ENCODE data around the gene RXFP2.

Gene RXFP2

DNA sequence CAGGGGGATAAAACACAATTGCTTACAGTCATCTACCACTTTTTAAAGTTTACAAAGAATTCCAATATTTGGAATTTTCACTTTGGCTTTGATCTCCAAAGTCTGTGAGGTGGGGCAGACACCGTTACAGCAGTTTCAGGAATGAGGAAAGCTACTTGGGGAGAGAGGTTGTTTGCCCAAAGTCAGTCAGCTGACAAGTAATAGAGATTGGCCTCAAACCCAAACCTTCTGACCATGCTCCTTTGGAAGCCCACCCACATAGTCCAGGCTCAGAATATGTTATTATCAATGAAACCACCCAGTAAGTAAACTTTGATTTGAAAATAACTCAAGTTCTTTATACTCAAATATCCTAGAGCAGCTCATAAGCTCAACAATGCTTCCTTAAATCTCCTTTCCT lies 29.0 kb downstream of the RXFP2 start:
- H3K27me3 ChIP-seq (ENCODE audit: insufficient read depth, poor library complexity, severe bottlenecking), result peaks cover 3% of the 10 kb centered on the region
- DNase-seq (ENCODE audit: low read depth in 1 of 2, low spot score in 1 of 2), result no peak
- H3K27ac ChIP-seq (replicated peaks), result no peak overlapping the region
- no peak overlapping the region for H3K4me3 ChIP-seq (replicated peaks; ENCODE audit: insufficient read depth, low read length)
- TF ChIP-seq, protein P1, sequence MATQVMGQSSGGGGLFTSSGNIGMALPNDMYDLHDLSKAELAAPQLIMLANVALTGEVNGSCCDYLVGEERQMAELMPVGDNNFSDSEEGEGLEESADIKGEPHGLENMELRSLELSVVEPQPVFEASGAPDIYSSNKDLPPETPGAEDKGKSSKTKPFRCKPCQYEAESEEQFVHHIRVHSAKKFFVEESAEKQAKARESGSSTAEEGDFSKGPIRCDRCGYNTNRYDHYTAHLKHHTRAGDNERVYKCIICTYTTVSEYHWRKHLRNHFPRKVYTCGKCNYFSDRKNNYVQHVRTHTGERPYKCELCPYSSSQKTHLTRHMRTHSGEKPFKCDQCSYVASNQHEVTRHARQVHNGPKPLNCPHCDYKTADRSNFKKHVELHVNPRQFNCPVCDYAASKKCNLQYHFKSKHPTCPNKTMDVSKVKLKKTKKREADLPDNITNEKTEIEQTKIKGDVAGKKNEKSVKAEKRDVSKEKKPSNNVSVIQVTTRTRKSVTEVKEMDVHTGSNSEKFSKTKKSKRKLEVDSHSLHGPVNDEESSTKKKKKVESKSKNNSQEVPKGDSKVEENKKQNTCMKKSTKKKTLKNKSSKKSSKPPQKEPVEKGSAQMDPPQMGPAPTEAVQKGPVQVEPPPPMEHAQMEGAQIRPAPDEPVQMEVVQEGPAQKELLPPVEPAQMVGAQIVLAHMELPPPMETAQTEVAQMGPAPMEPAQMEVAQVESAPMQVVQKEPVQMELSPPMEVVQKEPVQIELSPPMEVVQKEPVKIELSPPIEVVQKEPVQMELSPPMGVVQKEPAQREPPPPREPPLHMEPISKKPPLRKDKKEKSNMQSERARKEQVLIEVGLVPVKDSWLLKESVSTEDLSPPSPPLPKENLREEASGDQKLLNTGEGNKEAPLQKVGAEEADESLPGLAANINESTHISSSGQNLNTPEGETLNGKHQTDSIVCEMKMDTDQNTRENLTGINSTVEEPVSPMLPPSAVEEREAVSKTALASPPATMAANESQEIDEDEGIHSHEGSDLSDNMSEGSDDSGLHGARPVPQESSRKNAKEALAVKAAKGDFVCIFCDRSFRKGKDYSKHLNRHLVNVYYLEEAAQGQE (IDR thresholded peaks at IDR 0.05; ENCODE audit: insufficient replicate concordance, low read depth), result no peak
- TF ChIP-seq SPI1 (IDR thresholded peaks at IDR 0.05; ENCODE audit: borderline replicate concordance, low read depth) (no peak), GABPA (IDR thresholded peaks at IDR 0.05; ENCODE audit: low read depth) (no peak), POLR2AphosphoS5 (IDR thresholded peaks at IDR 0.05; ENCODE audit: low read depth) (no peak)
- TF ChIP-seq, protein P2, sequence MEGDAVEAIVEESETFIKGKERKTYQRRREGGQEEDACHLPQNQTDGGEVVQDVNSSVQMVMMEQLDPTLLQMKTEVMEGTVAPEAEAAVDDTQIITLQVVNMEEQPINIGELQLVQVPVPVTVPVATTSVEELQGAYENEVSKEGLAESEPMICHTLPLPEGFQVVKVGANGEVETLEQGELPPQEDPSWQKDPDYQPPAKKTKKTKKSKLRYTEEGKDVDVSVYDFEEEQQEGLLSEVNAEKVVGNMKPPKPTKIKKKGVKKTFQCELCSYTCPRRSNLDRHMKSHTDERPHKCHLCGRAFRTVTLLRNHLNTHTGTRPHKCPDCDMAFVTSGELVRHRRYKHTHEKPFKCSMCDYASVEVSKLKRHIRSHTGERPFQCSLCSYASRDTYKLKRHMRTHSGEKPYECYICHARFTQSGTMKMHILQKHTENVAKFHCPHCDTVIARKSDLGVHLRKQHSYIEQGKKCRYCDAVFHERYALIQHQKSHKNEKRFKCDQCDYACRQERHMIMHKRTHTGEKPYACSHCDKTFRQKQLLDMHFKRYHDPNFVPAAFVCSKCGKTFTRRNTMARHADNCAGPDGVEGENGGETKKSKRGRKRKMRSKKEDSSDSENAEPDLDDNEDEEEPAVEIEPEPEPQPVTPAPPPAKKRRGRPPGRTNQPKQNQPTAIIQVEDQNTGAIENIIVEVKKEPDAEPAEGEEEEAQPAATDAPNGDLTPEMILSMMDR (IDR thresholded peaks at IDR 0.05; ENCODE audit: insufficient read depth, low read length), result no peak

DNA sequence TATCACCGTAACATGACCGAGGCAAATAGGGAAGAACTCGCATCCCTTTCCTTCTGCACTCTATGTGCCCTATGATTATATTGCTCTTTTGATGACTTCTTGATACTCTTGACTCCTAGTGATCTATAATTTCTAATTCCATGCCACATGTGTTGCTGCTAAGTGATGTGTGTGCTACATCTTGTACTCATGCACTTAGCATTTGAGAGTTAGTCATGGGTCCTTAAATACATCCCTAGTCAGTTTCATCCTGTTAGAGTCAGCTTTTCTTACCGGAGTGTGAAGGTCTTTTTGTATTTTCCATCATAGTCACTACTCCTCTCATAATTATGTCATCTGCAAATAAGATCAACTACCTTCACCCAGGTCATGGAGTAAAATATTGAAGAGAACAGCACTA lies 30.2 kb downstream of the RXFP2 start:
- no peak overlapping the region for H3K27ac ChIP-seq (replicated peaks)
- TF ChIP-seq POLR2AphosphoS5 (IDR thresholded peaks at IDR 0.05; ENCODE audit: low read depth), result no peak
- no peak overlapping the region for H3K4me3 ChIP-seq (replicated peaks; ENCODE audit: insufficient read depth, low read length)
- no peak for DNase-seq (ENCODE audit: low read depth in 1 of 2, low spot score in 1 of 2)
- H3K27me3 ChIP-seq (ENCODE audit: insufficient read depth, poor library complexity, severe bottlenecking), result peaks cover 3% of the 10 kb centered on the region

DNA sequence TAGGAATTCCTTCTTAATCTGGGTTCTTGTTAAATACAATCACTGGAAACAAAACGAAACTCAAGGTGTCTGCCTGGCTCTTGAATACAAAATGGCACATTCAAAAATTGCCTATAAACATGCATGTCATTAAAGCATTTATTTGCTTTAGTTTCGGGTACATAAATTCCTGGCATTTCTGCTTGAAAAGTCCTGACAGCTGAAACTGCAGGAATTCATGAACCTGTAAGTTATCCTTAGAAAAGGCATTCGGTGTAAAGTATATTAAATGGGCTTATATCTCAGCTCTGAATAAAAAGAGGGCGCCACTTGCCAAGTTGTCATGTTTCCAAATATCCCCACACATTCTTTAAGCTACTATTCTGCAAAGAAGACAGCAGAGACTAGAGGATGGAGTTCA lies 32.9 kb downstream of the RXFP2 start:
- TF ChIP-seq GABPA (IDR thresholded peaks at IDR 0.05; ENCODE audit: low read depth) (no peak), SPI1 (IDR thresholded peaks at IDR 0.05; ENCODE audit: borderline replicate concordance, low read depth) (no peak), POLR2AphosphoS5 (IDR thresholded peaks at IDR 0.05; ENCODE audit: low read depth) (no peak)
- TF ChIP-seq, protein P1 (IDR thresholded peaks at IDR 0.05; ENCODE audit: insufficient replicate concordance, low read depth), result no peak
- TF ChIP-seq, protein P2 (IDR thresholded peaks at IDR 0.05; ENCODE audit: insufficient read depth, low read length), result no peak
- DNase-seq (ENCODE audit: low read depth in 1 of 2, low spot score in 1 of 2), result no peak
- Histone ChIP-seq H3K27me3 (ENCODE audit: insufficient read depth, poor library complexity, severe bottlenecking) (peaks cover 3% of the 10 kb centered on the region), H3K27ac (replicated peaks) (no peak overlapping the region), H3K4me3 (replicated peaks; ENCODE audit: insufficient read depth, low read length) (no peak overlapping the region)

DNA sequence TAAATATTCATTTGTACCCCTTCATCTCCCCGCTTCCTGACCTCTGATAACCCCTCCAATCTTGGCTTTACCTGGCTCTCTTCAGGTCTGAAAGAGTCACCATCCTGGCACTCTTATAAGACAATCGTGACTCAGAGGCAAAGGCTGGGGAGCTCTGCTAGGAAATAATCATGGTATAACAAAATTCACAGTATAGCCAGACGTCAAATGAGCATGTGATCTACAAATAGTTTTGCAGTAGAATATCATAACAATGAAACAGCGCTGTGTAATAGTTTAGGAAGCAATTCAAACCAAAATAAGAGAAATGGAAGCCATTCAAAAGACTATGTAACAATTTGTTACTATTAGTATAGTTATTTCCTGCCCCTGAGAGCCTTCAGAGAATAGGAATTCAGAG lies 34.2 kb downstream of the RXFP2 start:
- Histone ChIP-seq H3K27ac (replicated peaks) (no peak overlapping the region), H3K27me3 (ENCODE audit: insufficient read depth, poor library complexity, severe bottlenecking) (peaks cover 3% of the 10 kb centered on the region), H3K4me3 (replicated peaks; ENCODE audit: insufficient read depth, low read length) (no peak overlapping the region)
- no peak for DNase-seq (ENCODE audit: low read depth in 1 of 2, low spot score in 1 of 2)
- TF ChIP-seq POLR2AphosphoS5 (IDR thresholded peaks at IDR 0.05; ENCODE audit: low read depth), result no peak
- TF ChIP-seq, protein P1 (IDR thresholded peaks at IDR 0.05; ENCODE audit: insufficient replicate concordance, low read depth), result no peak
- TF ChIP-seq GABPA (IDR thresholded peaks at IDR 0.05; ENCODE audit: low read depth), result no peak
- TF ChIP-seq, protein P2 (IDR thresholded peaks at IDR 0.05; ENCODE audit: insufficient read depth, low read length), result no peak
